H1 (cell line): ENCODE results near the gene NFAT5. TPM values are rescaled to one million over a fixed set of nuclear protein-coding genes. Genes with fewer than 3 reads are reported as not detected.
A peak's percentile ranks its signal among the peaks of the same experiment; 100 is the strongest.

ENCODE experiments used
- CTCF ChIA-PET: fragments of 300-600 bp; sonication (Branson Sonifier 250); formaldehyde crosslinking; loops from one replicate; lab custom pipeline; 2021; ENCODE audit not compliant: partially characterized antibody; lab: Charles Lee
- POLR2A ChIA-PET: fragments of 300-600 bp; sonication (Branson Sonifier 250); formaldehyde crosslinking; loops from one replicate; lab custom pipeline; 2021; ENCODE audit warnings: inconsistent platforms; ENCODE audit not compliant: partially characterized antibody; lab: Charles Lee
- DNase-seq, 2 experiments: peaks; one replicate each; pipeline versions ENCODE4 v3.0.0 to v3.0.0-alpha.2; 2010 to 2022; ENCODE audit warnings: low spot score in 2 of 2, low read depth in 1 of 2, mixed read lengths in 1 of 2
- FAIRE-seq: peaks from 2 replicates; lab custom pipeline; 2011; peaks lifted over from hg19 to GRCh38; lab: Jason Lieb, UNC
- H2AFZ ChIP-seq: 2 replicates; pipeline ENCODE4 v1.8.1; 2012; ENCODE audit warnings: low read length, inconsistent platforms
- H2AK5ac ChIP-seq: 2 replicates; pipeline ENCODE4 v1.6.1; 2013; ENCODE audit warnings: low read depth, low read length
- H2BK120ac ChIP-seq: replicated peaks from 2 replicates; pipeline ENCODE3; 2013; ENCODE audit warnings: low read depth, low read length, inconsistent platforms
- H2BK12ac ChIP-seq: 2 replicates; pipeline ENCODE4 v1.6.1; 2013; ENCODE audit warnings: low read depth, low read length
- H2BK15ac ChIP-seq: 2 replicates; pipeline ENCODE4 v1.6.1; 2013; ENCODE audit warnings: low read length
- H2BK20ac ChIP-seq: 2 replicates; pipeline ENCODE4 v1.6.1; 2013; ENCODE audit warnings: low read length
- H2BK5ac ChIP-seq: 2 replicates; pipeline ENCODE4 v1.6.1; 2013; ENCODE audit warnings: low read depth, low read length
- H3K14ac ChIP-seq: 2 replicates; pipeline ENCODE4 v1.6.1; 2013; ENCODE audit warnings: inconsistent platforms; ENCODE audit not compliant: insufficient read length
- H3K18ac ChIP-seq: 2 replicates; pipeline ENCODE4 v1.6.1; 2013; ENCODE audit warnings: low read length; ENCODE audit errors: extremely low read depth
- H3K23ac ChIP-seq: 2 replicates; pipeline ENCODE4 v1.6.1; 2013; ENCODE audit warnings: inconsistent platforms; ENCODE audit not compliant: insufficient read length
- H3K23me2 ChIP-seq: 2 replicates; pipeline ENCODE4 v1.6.1; 2013; ENCODE audit warnings: low read depth, low read length
- H3K27ac ChIP-seq: 2 replicates; pipeline ENCODE4 v1.6.1; 2011; ENCODE audit warnings: low read depth, low read length, inconsistent platforms
- H3K27me3 ChIP-seq, 4 experiments: replicated peaks in 1 of 4; 1 replicate in 1 of 4; 2 replicates in 3 of 4; pipeline versions ENCODE4 v1.6.1 to v1.8.1; 2011 to 2013; ENCODE audit warnings: low read length in 3 of 4, mild to moderate bottlenecking in 3 of 4, inconsistent platforms in 2 of 4, mixed read lengths in 2 of 4, moderate library complexity in 1 of 4; ENCODE audit not compliant: control insufficient read depth in 3 of 4, insufficient read depth in 3 of 4; ENCODE audit errors: extremely low read depth in 1 of 4
- H3K36me3 ChIP-seq, 4 experiments: 2 replicates each; pipeline versions ENCODE4 v1.6.1 to v1.8.1; 2011 to 2013; ENCODE audit warnings: mild to moderate bottlenecking in 4 of 4, low read length in 3 of 4, moderate library complexity in 2 of 4, control low read depth in 1 of 4, inconsistent platforms in 1 of 4; ENCODE audit not compliant: insufficient read depth in 4 of 4, control insufficient read depth in 2 of 4
- H3K4ac ChIP-seq: replicated peaks from 2 replicates; pipeline ENCODE3; 2013; ENCODE audit warnings: low read length, low read depth, mixed read lengths, inconsistent platforms; ENCODE audit not compliant: insufficient read length
- H3K4me1 ChIP-seq, 4 experiments: replicated peaks in 1 of 4; 1 replicate in 1 of 4; 2 replicates in 3 of 4; pipeline versions ENCODE4 v1.6.1 to v1.8.1; 2011 to 2013; ENCODE audit warnings: low read length in 3 of 4, inconsistent platforms in 2 of 4, mixed read lengths in 1 of 4; ENCODE audit not compliant: insufficient read depth in 4 of 4, control insufficient read depth in 3 of 4
- H3K4me2 ChIP-seq, 2 experiments: 2 replicates each; pipeline versions ENCODE4 v1.6.1 to v1.8.1; 2011 to 2013; ENCODE audit warnings: low read depth in 2 of 2, low read length in 2 of 2, control low read depth in 1 of 2, inconsistent platforms in 1 of 2, mild to moderate bottlenecking in 1 of 2; ENCODE audit not compliant: insufficient read depth in 1 of 2
- H3K4me3 ChIP-seq, 4 experiments: fragments of 200-600, 300-600 bp in 1 of 4; sonication (generic), shearing (Covaris generic), sonication (Bioruptor Twin) in 1 of 4; 2 replicates each; pipeline versions ENCODE4 v1.5.1 to v1.8.1; 2011 to 2016; ENCODE audit warnings: low read length in 4 of 4, low read depth in 3 of 4, control low read depth in 2 of 4, inconsistent platforms in 2 of 4, mild to moderate bottlenecking in 2 of 4, mixed read lengths in 1 of 4, moderate library complexity in 1 of 4; ENCODE audit not compliant: insufficient read depth in 2 of 4; ENCODE audit errors: extremely low read depth in 1 of 4
- H3K56ac ChIP-seq: replicated peaks from 2 replicates; pipeline ENCODE3; 2013; ENCODE audit warnings: low read depth, mild to moderate bottlenecking, mixed read lengths, low read length, inconsistent platforms; ENCODE audit not compliant: insufficient read length
- H3K79me1 ChIP-seq: 2 replicates; pipeline ENCODE4 v1.6.1; 2013; ENCODE audit warnings: low read depth, low read length, control low read depth
- H3K79me2 ChIP-seq, 2 experiments: 2 replicates each; pipeline versions ENCODE4 v1.6.1 to v1.8.1; 2012 to 2013; ENCODE audit warnings: low read length in 2 of 2, mild to moderate bottlenecking in 2 of 2, inconsistent platforms in 1 of 2; ENCODE audit not compliant: insufficient read depth in 2 of 2, control insufficient read depth in 1 of 2
- H3K9ac ChIP-seq, 4 experiments: replicated peaks in 1 of 4; 1 replicate in 1 of 4; 2 replicates in 3 of 4; pipeline versions ENCODE4 v1.6.1 to v1.8.1; 2011 to 2013; ENCODE audit warnings: low read depth in 3 of 4, low read length in 3 of 4, control low read depth in 2 of 4, mild to moderate bottlenecking in 2 of 4, moderate library complexity in 2 of 4, inconsistent platforms in 1 of 4; ENCODE audit errors: extremely low read depth in 1 of 4
- H3K9me3 ChIP-seq, 2 experiments: 2 replicates each; pipeline versions ENCODE4 v1.6.1 to v1.8.1; 2012 to 2013; ENCODE audit warnings: mild to moderate bottlenecking in 2 of 2, moderate library complexity in 2 of 2, control low read depth in 1 of 2, inconsistent platforms in 1 of 2, low read depth in 1 of 2, low read length in 1 of 2, mixed read lengths in 1 of 2; ENCODE audit not compliant: insufficient read depth in 2 of 2
- H4K20me1 ChIP-seq, 2 experiments: replicated peaks in 1 of 2; 2 replicates each; pipeline versions ENCODE3 to v1.8.1; 2011 to 2013; ENCODE audit warnings: inconsistent platforms in 2 of 2, low read length in 2 of 2, mild to moderate bottlenecking in 1 of 2; ENCODE audit not compliant: insufficient read depth in 2 of 2, control insufficient read depth in 1 of 2
- H4K5ac ChIP-seq: 2 replicates; pipeline ENCODE4 v1.6.1; 2013; ENCODE audit warnings: low read length, low read depth, mixed read lengths, inconsistent platforms; ENCODE audit not compliant: insufficient read length
- H4K8ac ChIP-seq: 2 replicates; pipeline ENCODE4 v1.8.0; 2013; ENCODE audit warnings: mild to moderate bottlenecking, moderate library complexity, low read length, inconsistent platforms; ENCODE audit not compliant: insufficient read depth; ENCODE audit errors: extremely low read depth
- H4K91ac ChIP-seq: replicated peaks from 2 replicates; pipeline ENCODE3; 2013; ENCODE audit warnings: low read length, mixed read lengths, inconsistent platforms; ENCODE audit not compliant: insufficient read length
- ASH2L ChIP-seq: fragments of 200-600, 300-600 bp; sonication (generic); IDR thresholded peaks from one replicate; pipeline ENCODE4 v1.7.1; 2017; ENCODE audit warnings: low read length
- CHD1 ChIP-seq: IDR thresholded peaks from 2 replicates; pipeline ENCODE4 v1.6.1; 2012; ENCODE audit warnings: low read depth, low read length, improper control_type of control experiment
- KDM4A ChIP-seq: IDR thresholded peaks from one replicate; pipeline ENCODE4 v1.7.1; 2012; ENCODE audit warnings: low read depth, mild to moderate bottlenecking, moderate library complexity, low read length, inconsistent platforms; ENCODE audit not compliant: severe bottlenecking
- NANOG ChIP-seq: IDR thresholded peaks from 2 replicates; pipeline ENCODE4 v1.6.1; 2011; ENCODE audit warnings: low read length, low read depth, mild to moderate bottlenecking, inconsistent platforms; ENCODE audit not compliant: insufficient read depth, poor library complexity, severe bottlenecking
- PHF8 ChIP-seq: fragments of 200-600 bp; sonication (generic); conservative IDR thresholded peaks from 2 replicates; pipeline ENCODE4 v1.7.1; 2012; ENCODE audit warnings: low read depth, mild to moderate bottlenecking, inconsistent platforms, low read length, moderate library complexity
- RXRA ChIP-seq: IDR thresholded peaks from 2 replicates; pipeline ENCODE4 v1.6.1; 2011; ENCODE audit warnings: low read depth, mild to moderate bottlenecking, low read length, moderate library complexity; ENCODE audit not compliant: insufficient read depth
- SIN3A ChIP-seq, 2 experiments: IDR thresholded peaks in 1 of 2; conservative IDR thresholded peaks in 1 of 2; 2 replicates each; pipeline ENCODE4 v1.6.1; 2011 to 2012; ENCODE audit warnings: low read length in 2 of 2, improper control_type of control experiment in 1 of 2, low read depth in 1 of 2, mild to moderate bottlenecking in 1 of 2
- SP4 ChIP-seq: IDR thresholded peaks from 2 replicates; pipeline ENCODE4 v1.6.1; 2012; ENCODE audit warnings: low read length, inconsistent platforms
- TAF1 ChIP-seq: IDR thresholded peaks from 2 replicates; pipeline ENCODE4 v1.6.1; 2011; ENCODE audit warnings: mild to moderate bottlenecking, low read depth, low read length
- WGBS, 2 experiments: shearing (Covaris generic) in 1 of 2; methylation state at CpG; one replicate each; pipeline versions ENCODE4 v1.1.6 to v1.1.7; 2013 to 2015; ENCODE audit warnings: low lambda C conversion rate in 2 of 2, mixed read lengths in 2 of 2, inconsistent platforms in 1 of 2, low coverage in 1 of 2, missing lambda C conversion rate in 1 of 2; ENCODE audit not compliant: insufficient replicate concordance in 2 of 2, insufficient coverage in 1 of 2, insufficient read length in 1 of 2; ENCODE audit errors: extremely low coverage in 1 of 2, missing lambda C conversion rate in 1 of 2; 5-methylcytosine and 5-hydroxymethylcytosine counted together
- polyA plus RNA-seq, 7 experiments: library from polyadenylated mRNA; depleted of rRNA in 3 of 7; stranded (reverse) in 5 of 7; unstranded in 2 of 7; fragments of >200 nt in 5 of 7; fragments of 200-250 nt in 2 of 7; gene quantifications; 1 replicate in 5 of 7; 2 replicates in 1 of 7; 4 replicates in 1 of 7; pipeline versions ENCODE4 v1.2.1 to v1.2.3, GENCODE V29; 2011 to 2013; ENCODE audit warnings: missing spikeins in 2 of 7, mixed read lengths in 2 of 7
- total RNA-seq: library from RNA; stranded (reverse); fragmentation: NEBNext Ultra II Directional; extraction: Animal tissue kit (Norgen Biotek cat#: 25700); gene quantifications from 2 replicates; pipeline ENCODE4 v1.2.1, GENCODE V29; 2021
- TF ChIP-seq, protein P1 (sequence below): IDR thresholded peaks from 2 replicates; pipeline ENCODE4 v1.6.1; 2012; ENCODE audit warnings: inconsistent platforms

NFAT5 gene
- total and polyA plus RNA-seq, 2 of the 8 experiments (the other 6 are each of a cell fraction or from before 2014, with no cell fraction given): 8.9 to 29.0 TPM

DNA sequence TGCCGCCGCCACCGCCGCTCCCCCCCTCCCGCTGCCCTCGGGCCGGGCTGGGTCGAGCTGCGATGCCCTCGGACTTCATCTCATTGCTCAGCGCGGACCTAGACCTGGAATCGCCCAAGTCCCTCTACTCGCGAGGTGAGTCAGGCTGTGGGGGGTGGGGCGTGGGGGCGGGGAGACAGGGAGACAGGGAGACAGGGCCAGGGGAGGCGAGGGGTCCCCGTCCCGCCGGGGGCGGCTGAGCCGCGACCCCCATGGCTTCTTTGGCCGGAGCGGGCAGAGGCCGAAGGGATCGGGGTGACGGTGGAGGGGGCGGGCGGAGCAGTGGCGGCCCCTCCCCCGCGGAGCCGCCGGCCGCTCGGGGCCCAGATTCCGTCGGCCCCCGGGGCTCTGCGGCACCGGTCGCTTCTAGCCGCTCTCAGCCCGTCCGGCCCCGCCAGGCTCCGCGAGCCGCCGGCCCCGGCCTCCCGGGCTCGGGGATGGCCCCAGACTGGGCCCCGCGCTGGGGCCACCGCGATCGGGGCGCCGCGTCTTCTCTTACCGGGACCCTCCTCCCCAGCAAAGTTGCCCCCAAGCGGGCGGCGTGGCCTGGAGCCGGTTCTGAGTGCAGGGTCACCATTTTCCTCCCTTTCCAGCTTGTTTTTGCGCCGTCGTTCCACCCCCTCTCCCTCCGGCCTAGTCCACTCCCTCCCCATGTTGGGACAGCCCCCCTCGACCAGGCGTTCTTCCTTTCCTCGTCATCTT is 644 bp downstream of the NFAT5 start:
- Histone ChIP-seq H3K4me3 (peak overlapping the region; percentile 68 to 97 (median 90)), H2AK5ac (no peak overlapping the region), H3K23me2 (peaks cover 7% of the 10 kb centered on the region), H3K79me2 (peaks cover 0 to 45% of the 10 kb centered on the region in 2 experiments; a peak in 2 of 4 replicates), H3K9ac (peak overlapping the region; percentile 62 to 87 (median 76)), H3K27me3 (no peaks in the 10 kb centered on the region), H2BK120ac (no peak overlapping the region), H3K56ac (peak overlapping the region; percentile 52), H3K4ac (no peak overlapping the region), H3K18ac (peak overlapping the region; percentile 79), H4K20me1 (peaks cover 0 to 2% of the 10 kb centered on the region in 2 experiments), H3K4me1 (peaks cover 0 to 8% (median 7%) of the 10 kb centered on the region in 4 experiments; a peak in 5 of 7 replicates), H3K36me3 (no peaks in the 10 kb centered on the region; a peak in 1 of 8 replicates), H4K8ac (peak overlapping the region; percentile 90), H2BK5ac (peak overlapping the region; percentile 84), H3K4me2 (peak overlapping the region; percentile 68 to 89), H2BK12ac (no peak overlapping the region), H3K23ac (no peak overlapping the region), H3K79me1 (no peaks in the 10 kb centered on the region), H4K5ac (peak overlapping the region; percentile 59), H4K91ac (peak overlapping the region; percentile 69), H2AFZ (peak overlapping the region; percentile 68; the same call in 1 of the 2 replicates), H3K9me3 (no peaks in the 10 kb centered on the region), H3K27ac (peak overlapping the region; percentile 79), H2BK15ac (no peak overlapping the region), H3K14ac (no peak overlapping the region), H2BK20ac (no peak overlapping the region)
- ChIA-PET CTCF (interaction anchor here (1.5 kb wide), 1 partner anchor 159 kb away, joined by 3 read pairs; no protein-coding TSS in a partner anchor), POLR2A (interaction anchor here (0.8 to 2.7 kb wide), 6 partner anchors 11 to 168 kb away, joined by 3 to 18 read pairs (median 4); no protein-coding TSS in a partner anchor)
- FAIRE-seq (no peak), DNase-seq (peak in 1 of 2 experiments; percentile 70)
- 1% methylated on average over 40 of the region's 75 CpGs; no CpG with 5 or more reads in 1 of the 2 experiments for WGBS, 2 experiments
- TF ChIP-seq SIN3A (conservative IDR thresholded peaks at IDR 0.05 in 1 of 2, IDR thresholded peaks at IDR 0.05 in 1 of 2; ENCODE audit: low read depth in 1 of 2, low read length in 2 of 2) (0 out of 4 replicates have a peak, but pooled peaks of 1 of the 2 experiments have one; percentile 2), NANOG (no peak), PHF8 (peak; percentile 50), ASH2L (peak; percentile 13), TAF1 (peak; percentile 67; the same call in 1 of the 2 replicates), RXRA (no peak), CHD1 (no peak), KDM4A (peak; percentile 74), SP4 (0 out of 2 replicates have a peak, but pooled peaks have one; percentile 35)
- TF ChIP-seq, protein P1, sequence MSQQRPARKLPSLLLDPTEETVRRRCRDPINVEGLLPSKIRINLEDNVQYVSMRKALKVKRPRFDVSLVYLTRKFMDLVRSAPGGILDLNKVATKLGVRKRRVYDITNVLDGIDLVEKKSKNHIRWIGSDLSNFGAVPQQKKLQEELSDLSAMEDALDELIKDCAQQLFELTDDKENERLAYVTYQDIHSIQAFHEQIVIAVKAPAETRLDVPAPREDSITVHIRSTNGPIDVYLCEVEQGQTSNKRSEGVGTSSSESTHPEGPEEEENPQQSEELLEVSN: no peak
